ENCODE results near the gene TACC2.
"Not testable (repeated sequence)": the region's sequence is repeated elsewhere in the genome, so short reads cannot be mapped to it uniquely, and the experiment has no call there.

TACC2 gene

DNA sequence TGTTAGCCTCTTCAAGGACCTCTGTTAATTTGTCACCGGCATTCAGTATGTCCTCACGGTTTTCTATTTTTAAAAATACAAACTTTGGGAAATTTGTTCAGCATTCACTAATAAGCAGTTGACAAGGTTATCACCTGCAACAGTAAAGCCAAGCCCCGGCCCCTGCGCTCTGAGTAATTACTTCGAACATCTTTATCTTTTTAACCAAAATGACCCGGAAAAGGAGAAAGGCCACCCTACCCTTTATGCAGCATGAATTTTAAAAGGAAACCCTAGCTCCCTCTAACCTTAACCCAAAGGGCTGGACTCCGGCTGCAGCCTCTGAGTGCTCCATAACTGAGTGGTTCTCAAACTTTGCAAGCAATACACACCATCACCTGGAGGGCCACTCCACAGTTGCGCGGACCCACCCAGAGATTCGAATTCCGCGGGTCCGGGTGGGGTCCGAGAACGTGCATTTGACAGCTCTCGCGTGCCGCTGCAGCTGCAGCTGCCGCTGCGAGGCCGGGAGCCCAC lies 14.9 kb upstream of the TACC2 start:
- Histone ChIP-seq H3K4me1 (ENCODE audit: insufficient read depth, low read length) (peaks cover 16% of the 10 kb centered on the region), H3K9me3 (ENCODE audit: low read length) (peaks cover 2% of the 10 kb centered on the region), H3K27me3 (ENCODE audit: insufficient read depth, low read length) (no peaks in the 10 kb centered on the region), H3K4me3 (ENCODE audit: low read length) (peak overlapping the region; percentile 55), H2AFZ (ENCODE audit: low read depth, low read length) (peak overlapping the region; percentile 95), H3K36me3 (ENCODE audit: insufficient read depth, low read length) (peaks cover 23% of the 10 kb centered on the region)

DNA sequence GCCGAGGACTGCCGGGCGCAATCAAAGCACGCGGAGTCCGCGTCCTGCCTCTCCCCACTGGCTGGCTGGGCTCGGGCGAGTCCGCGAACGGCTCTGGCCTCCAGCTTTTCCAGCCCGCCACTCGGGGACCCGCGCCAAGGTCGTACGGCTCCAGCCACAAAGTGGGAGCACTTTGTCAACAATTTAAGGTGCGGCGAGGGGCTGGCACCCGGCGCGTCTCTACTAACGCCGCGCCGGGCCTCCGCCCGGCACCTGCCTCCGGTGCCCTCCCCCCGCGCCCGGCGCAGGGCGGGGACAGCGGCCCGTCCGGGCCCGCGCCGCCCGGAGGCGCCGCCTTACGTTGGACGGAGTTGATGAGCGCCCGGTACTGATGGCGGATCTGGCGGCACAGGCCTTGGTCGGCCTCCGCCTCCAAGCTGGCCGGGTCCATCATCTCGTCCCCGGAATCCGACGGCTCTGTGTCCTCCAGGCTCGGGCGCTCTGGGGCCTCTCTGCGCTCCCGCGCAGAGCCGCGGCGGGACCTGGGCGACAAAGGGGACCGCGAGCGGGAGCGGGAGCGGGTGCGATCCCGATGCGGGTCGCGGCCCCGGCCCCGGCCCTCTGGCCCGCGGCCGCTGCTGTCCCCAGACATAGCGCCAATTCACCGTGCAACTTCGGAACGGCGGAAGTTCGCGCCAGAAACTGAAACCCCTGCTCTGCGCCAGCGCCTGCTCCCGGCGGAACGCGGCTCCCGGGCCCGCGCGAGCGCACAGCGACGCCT lies 14.2 kb upstream of the TACC2 start, which contains the start of gene NSMCE4A:
TSS of gene NSMCE4A (minus strand) at position 683 of the 760 bp plus-strand sequence. CDS start at position 631, 52 bp downstream.
- Histone ChIP-seq H3K4me1 (ENCODE audit: insufficient read depth, low read length) (peaks cover 16% of the 10 kb centered on the region), H2AFZ (ENCODE audit: low read depth, low read length) (peak within 1 kb of the TSS; percentile 95)

DNA sequence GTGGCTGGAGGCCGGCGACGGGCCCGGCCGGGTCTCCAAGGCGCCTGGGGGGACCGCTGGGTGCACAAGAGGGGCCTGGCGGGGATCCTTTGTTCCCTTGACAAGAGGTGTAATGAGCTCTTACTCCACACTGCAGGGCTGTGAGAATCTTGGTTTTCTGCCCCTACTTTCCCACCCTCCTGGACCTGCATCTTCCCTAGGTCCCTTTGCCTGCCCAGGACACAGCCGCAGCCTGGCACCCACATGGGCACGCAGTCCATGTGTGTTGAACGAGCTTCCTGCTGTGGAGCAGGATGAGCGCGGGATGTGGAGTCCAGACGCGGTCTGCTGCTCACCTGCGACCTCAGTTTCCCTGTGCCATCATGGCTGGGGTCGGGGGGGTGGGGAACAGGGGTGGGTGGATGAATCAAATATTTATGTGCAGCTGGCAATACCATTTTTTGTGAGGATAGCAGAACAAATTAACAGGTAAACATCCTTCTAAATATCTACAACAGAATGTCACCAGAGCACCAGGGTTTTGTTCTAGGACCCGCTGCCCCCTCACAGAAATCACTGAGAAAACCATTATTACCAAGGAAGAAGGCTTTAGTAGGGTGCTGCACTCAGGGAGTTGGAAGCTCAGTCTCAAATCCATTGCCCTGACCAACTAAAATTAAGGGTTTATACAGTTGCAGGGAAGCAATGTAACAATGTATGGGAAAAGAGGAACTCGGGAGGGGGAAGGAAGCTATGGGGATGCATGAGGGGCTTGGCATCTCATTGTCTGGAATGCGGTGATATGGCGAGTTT lies 13.5 kb upstream of the TACC2 start:
- H2AFZ ChIP-seq (ENCODE audit: low read depth, low read length), result peak overlapping the region; percentile 95
- peak overlapping the region; percentile 55 for H3K4me3 ChIP-seq (ENCODE audit: low read length)
- H3K27me3 ChIP-seq (ENCODE audit: insufficient read depth, low read length), result no peaks in the 10 kb centered on the region
- peaks cover 16% of the 10 kb centered on the region for H3K4me1 ChIP-seq (ENCODE audit: insufficient read depth, low read length)
- H3K36me3 ChIP-seq (ENCODE audit: insufficient read depth, low read length), result peaks cover 19% of the 10 kb centered on the region
- peaks cover 2% of the 10 kb centered on the region for H3K9me3 ChIP-seq (ENCODE audit: low read length)

More for the DNA sequence above, 14.2 kb upstream of the TACC2 start, which contains the start of gene NSMCE4A:
- Histone ChIP-seq H3K4me3 (ENCODE audit: low read length) (peak within 1 kb of the TSS; percentile 55), H3K9me3 (ENCODE audit: low read length) (peaks cover 2% of the 10 kb centered on the region), H3K27me3 (ENCODE audit: insufficient read depth, low read length) (no peaks in the 10 kb centered on the region), H3K36me3 (ENCODE audit: insufficient read depth, low read length) (peaks cover 21% of the 10 kb centered on the region)

DNA sequence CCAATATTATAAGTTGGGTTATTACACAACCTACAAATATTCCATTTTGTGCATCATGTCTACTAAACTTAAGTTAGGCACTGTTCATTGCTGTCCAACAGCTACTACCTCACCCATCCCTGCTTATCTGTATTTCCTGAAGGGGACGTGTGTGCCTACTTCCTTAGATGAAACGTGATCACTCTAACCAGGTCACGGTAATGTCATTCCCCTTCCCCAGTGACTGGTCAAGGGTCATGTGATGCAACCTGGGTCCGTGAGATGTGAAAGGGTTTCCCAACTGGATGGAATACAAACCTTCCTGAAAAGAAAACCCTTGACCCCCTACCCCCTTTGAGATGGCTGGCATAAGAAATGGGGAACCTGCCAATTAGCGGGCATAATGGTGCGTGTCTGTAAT lies 12.4 kb upstream of the TACC2 start:
- H3K36me3 ChIP-seq (ENCODE audit: insufficient read depth, low read length), result peaks cover 11% of the 10 kb centered on the region
- H3K27me3 ChIP-seq (ENCODE audit: insufficient read depth, low read length), result no peaks in the 10 kb centered on the region
- peaks cover 2% of the 10 kb centered on the region for H3K9me3 ChIP-seq (ENCODE audit: low read length)
- no peak overlapping the region for H2AFZ ChIP-seq (ENCODE audit: low read depth, low read length)
- H3K4me1 ChIP-seq (ENCODE audit: insufficient read depth, low read length), result peaks cover 16% of the 10 kb centered on the region
- no peak overlapping the region for H3K4me3 ChIP-seq (ENCODE audit: low read length)

DNA sequence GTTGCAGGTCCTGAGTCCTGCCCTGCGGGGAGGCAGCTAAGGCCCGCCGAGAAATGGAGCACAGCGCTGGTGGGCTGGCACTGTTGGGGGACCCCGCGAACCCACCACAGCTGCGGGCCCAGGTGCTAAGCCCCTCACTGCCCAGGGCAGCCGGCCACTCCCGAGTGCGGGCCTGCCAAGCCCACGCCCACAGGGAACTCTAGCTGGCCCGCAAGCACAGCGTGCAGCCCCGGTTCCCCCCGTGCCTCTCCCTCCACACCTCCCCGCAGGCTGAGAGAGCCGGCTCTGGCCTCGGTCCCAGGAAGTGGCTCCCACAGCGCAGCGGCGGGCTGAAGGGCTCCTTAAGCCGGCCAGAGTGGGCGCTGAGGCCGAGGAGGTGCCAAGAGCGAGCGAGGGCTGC lies 10.5 kb upstream of the TACC2 start:
- peaks cover 2% of the 10 kb centered on the region for H3K9me3 ChIP-seq (ENCODE audit: low read length)
- H3K4me3 ChIP-seq (ENCODE audit: low read length), result no peak overlapping the region
- no peak overlapping the region for H2AFZ ChIP-seq (ENCODE audit: low read depth, low read length)
- peaks cover 11% of the 10 kb centered on the region for H3K4me1 ChIP-seq (ENCODE audit: insufficient read depth, low read length)
- no peaks in the 10 kb centered on the region for H3K27me3 ChIP-seq (ENCODE audit: insufficient read depth, low read length)
- H3K36me3 ChIP-seq (ENCODE audit: insufficient read depth, low read length), result no peaks in the 10 kb centered on the region

DNA sequence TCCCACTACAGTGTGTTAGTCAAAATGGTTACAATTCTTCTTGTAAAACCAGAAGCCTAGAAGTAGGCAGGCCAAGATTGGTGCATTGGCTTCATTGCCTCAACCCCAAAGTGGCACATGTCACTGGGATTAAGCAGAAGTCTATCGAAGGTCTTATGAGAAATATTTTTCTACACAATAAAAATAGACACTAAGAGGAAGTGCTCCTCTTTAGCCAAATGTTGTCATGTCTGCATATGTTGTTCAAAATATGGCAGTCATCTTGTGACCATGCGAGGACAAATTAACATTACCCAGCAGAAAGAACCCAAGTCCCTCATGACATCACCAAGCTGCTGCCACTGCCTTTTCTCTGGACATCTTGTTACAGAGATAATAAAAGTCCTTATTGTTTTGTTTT lies 7.6 kb upstream of the TACC2 start:
- Histone ChIP-seq H3K27me3 (ENCODE audit: insufficient read depth, low read length) (no peaks in the 10 kb centered on the region), H2AFZ (ENCODE audit: low read depth, low read length) (no peak overlapping the region), H3K36me3 (ENCODE audit: insufficient read depth, low read length) (no peaks in the 10 kb centered on the region), H3K4me3 (ENCODE audit: low read length) (no peak overlapping the region), H3K9me3 (ENCODE audit: low read length) (peaks cover 9% of the 10 kb centered on the region), H3K4me1 (ENCODE audit: insufficient read depth, low read length) (no peaks in the 10 kb centered on the region)

DNA sequence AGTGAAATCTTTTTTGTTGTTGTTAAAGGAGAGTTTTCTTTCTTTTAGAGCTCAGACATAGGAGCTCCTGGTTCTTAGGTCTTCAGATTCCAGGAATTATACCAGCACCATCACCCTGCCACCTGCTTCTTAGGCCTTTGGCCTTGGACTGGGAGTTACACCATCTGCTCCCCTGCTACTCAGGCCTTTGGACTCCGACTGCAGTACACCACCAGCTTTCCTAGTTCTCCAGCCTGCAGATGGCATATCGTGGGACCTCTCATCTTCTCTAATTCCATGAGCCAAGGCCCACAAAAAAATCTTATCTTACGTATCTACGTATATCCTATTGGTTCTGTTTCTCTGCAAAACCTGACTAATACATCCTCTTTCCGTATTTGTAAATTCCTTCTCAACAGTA lies 5.1 kb upstream of the TACC2 start:
- H3K4me1 ChIP-seq (ENCODE audit: insufficient read depth, low read length), result no peaks in the 10 kb centered on the region
- H3K4me3 ChIP-seq (ENCODE audit: low read length), result no peak overlapping the region
- H3K9me3 ChIP-seq (ENCODE audit: low read length), result peaks cover 7% of the 10 kb centered on the region
- no peaks in the 10 kb centered on the region for H3K36me3 ChIP-seq (ENCODE audit: insufficient read depth, low read length)
- H3K27me3 ChIP-seq (ENCODE audit: insufficient read depth, low read length), result no peaks in the 10 kb centered on the region
- H2AFZ ChIP-seq (ENCODE audit: low read depth, low read length), result no peak overlapping the region

DNA sequence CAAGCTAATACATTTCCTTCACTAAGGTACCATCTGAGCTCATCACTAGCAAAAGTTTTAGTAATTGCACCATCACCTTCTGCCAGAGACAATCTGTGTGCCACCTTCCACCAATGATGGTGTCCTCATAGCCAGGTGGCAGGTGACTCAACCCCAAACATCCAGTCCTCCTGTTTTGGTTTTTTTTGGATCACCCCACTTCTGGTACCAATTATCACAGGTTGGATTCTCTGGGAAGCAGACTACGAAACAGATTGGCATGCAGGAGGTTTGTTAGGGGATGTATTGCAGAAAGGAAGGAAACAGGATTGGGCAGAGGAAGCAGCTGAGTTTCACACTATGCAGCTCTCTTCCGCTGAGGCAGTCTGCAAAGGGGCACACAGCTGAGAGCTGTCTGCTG lies 4.5 kb upstream of the TACC2 start:
- Histone ChIP-seq H3K36me3 (ENCODE audit: insufficient read depth, low read length) (no peaks in the 10 kb centered on the region), H3K4me3 (ENCODE audit: low read length) (no peak overlapping the region), H2AFZ (ENCODE audit: low read depth, low read length) (no peak overlapping the region), H3K27me3 (ENCODE audit: insufficient read depth, low read length) (no peaks in the 10 kb centered on the region), H3K4me1 (ENCODE audit: insufficient read depth, low read length) (no peaks in the 10 kb centered on the region), H3K9me3 (ENCODE audit: low read length) (peaks cover 7% of the 10 kb centered on the region)

DNA sequence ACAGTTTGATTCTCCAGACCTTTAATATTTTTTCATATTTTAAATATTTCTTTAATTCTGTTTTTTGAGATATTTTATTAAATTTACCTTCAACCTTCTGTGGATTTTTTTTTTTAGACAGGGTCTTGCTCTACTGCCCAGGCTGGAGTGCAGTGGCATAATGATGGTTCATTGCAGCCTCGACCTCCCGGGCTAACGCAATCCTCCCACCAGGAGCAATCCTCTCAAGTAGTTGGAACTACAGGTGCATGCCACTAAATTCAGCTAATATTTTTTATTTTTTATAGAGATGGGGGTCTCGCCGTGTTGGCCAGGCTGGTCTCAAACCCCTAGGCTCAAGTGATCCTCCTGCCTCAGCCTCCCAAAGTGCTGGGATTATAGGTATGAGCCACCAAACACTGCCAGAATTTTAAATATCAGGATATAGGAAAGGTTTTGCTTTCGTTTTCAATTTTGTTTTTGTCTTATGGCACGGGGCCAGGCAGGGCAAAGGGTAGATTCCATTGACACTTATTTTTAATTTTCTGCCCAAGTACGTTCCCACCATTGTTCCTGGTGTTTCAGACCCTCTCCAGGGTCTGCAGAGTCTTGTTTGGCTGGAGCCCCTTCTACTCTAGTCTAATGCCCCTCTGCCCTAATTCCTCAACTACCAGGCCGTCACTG lies 1.2 kb downstream of the TACC2 start:
- Histone ChIP-seq H3K27me3 (ENCODE audit: insufficient read depth, low read length) (no peaks in the 10 kb centered on the region), H3K36me3 (ENCODE audit: insufficient read depth, low read length) (no peaks in the 10 kb centered on the region), H3K9me3 (ENCODE audit: low read length) (no peaks in the 10 kb centered on the region), H3K4me1 (ENCODE audit: insufficient read depth, low read length) (peaks cover 10% of the 10 kb centered on the region), H3K4me3 (ENCODE audit: low read length) (no peak overlapping the region), H2AFZ (ENCODE audit: low read depth, low read length) (no peak overlapping the region)

DNA sequence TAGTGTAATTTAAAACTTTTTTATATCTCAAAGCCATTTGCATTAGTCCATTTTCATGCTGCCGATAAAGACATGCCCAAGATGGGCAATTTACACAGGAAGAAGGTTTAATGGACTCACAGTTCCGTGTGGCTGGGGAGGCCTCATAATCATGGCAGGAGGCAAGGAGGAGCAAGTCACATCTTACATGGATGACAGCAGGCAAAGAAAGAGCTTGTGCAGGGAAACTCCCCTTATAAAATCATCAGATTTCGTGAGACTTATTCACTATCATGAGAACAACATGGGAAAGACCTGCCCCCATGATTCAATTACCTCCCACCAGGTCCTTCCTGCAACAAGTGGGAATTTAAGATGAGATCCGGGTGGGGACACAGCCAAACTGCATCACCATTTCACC lies 2.8 kb downstream of the TACC2 start:
- not testable (repeated sequence) for H3K36me3 ChIP-seq (ENCODE audit: insufficient read depth, low read length); H3K4me1 ChIP-seq (ENCODE audit: insufficient read depth, low read length); H2AFZ ChIP-seq (ENCODE audit: low read depth, low read length)

DNA sequence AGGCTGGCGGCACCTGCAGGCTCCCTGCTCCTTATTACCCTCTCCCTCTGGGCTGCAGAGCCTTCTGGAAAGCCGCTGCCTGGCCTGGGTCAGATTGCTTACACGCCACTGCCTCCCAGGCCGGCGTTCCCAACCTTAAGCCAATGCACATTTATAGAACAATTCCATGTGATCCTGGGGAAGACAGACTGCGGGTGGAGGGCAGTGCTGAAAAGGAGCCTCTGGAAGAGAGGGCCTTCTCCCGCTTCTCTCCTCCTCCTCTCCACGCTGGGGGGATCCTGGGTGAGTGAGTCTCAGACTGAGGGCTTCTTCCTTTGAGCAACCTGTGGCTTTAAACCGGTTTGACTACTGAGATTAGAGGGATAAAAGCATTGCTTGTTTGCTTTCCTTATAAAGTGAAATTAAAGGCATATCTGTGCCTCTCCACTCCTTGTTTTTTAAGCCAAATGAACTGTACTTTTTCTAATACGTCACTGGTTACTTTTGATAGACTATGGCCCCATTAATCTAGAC lies 5.5 kb downstream of the TACC2 start:
- Histone ChIP-seq H3K27me3 (ENCODE audit: insufficient read depth, low read length) (no peaks in the 10 kb centered on the region), H3K4me1 (ENCODE audit: insufficient read depth, low read length) (peaks cover 12% of the 10 kb centered on the region), H3K4me3 (ENCODE audit: low read length) (no peak overlapping the region), H3K9me3 (ENCODE audit: low read length) (no peaks in the 10 kb centered on the region), H3K36me3 (ENCODE audit: insufficient read depth, low read length) (no peaks in the 10 kb centered on the region), H2AFZ (ENCODE audit: low read depth, low read length) (no peak overlapping the region)

More for the DNA sequence above, 2.8 kb downstream of the TACC2 start:
- not testable (repeated sequence) for H3K4me3 ChIP-seq (ENCODE audit: low read length); H3K9me3 ChIP-seq (ENCODE audit: low read length); H3K27me3 ChIP-seq (ENCODE audit: insufficient read depth, low read length)

DNA sequence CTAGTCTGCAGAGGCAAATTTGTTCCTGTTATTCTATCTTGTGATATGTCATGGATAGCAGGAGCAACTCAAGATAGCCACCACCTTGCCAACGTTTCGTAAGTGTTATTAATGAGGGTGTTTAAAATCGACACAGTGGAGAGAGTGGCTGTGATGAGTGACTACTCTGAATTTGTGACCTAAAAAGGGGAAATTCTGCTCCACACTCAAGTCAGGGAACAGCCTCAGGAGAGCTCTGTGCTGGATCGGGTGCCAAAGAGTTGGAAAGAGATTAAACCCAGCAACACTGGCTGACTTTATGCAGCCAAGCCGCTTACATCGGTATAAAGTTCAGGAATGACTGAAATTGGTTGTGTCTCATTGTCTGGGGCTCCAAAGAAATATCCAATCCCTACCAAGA lies 9.5 kb downstream of the TACC2 start:
- peaks cover 12% of the 10 kb centered on the region for H3K4me1 ChIP-seq (ENCODE audit: insufficient read depth, low read length)
- no peaks in the 10 kb centered on the region for H3K36me3 ChIP-seq (ENCODE audit: insufficient read depth, low read length)
- H3K9me3 ChIP-seq (ENCODE audit: low read length), result no peaks in the 10 kb centered on the region
- no peak overlapping the region for H2AFZ ChIP-seq (ENCODE audit: low read depth, low read length)
- H3K4me3 ChIP-seq (ENCODE audit: low read length), result no peak overlapping the region
- H3K27me3 ChIP-seq (ENCODE audit: insufficient read depth, low read length), result no peaks in the 10 kb centered on the region

DNA sequence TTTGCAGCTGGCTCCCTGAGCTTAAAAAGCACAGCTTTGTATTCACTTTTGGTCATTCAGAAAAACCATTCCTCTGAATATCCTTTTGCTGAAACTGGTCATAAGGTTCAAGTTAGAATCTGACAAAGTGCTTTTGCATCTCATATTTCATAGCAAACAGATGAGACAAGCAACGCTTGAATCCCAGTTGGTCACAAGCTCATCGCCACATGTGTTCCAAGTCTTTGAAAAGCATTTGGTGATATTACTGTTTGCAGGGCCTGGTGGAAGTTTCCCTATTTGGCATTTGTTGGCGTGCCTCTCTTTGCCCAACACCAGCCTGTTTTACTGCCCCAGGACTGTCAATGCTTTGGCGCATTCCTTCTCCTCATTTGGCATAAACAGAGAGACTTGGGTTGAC lies 10.3 kb downstream of the TACC2 start:
- H2AFZ ChIP-seq (ENCODE audit: low read depth, low read length), result no peak overlapping the region
- H3K27me3 ChIP-seq (ENCODE audit: insufficient read depth, low read length), result no peaks in the 10 kb centered on the region
- no peaks in the 10 kb centered on the region for H3K9me3 ChIP-seq (ENCODE audit: low read length)
- H3K36me3 ChIP-seq (ENCODE audit: insufficient read depth, low read length), result no peaks in the 10 kb centered on the region
- H3K4me1 ChIP-seq (ENCODE audit: insufficient read depth, low read length), result peaks cover 6% of the 10 kb centered on the region
- no peak overlapping the region for H3K4me3 ChIP-seq (ENCODE audit: low read length)
